Astrocyte (in vitro differentiated cells and primary cell): ENCODE data around the gene PARN.

Source experiments
- CTCF ChIP-seq: IDR thresholded peaks from 2 replicates; pipeline ENCODE4 v1.5.1; 2011; ENCODE audit warnings: low read depth, mild to moderate bottlenecking, inconsistent platforms, low read length, moderate library complexity; ENCODE audit not compliant: insufficient read depth
- EZH2 ChIP-seq: IDR thresholded peaks from 2 replicates; pipeline ENCODE4 v1.6.1; 2012; ENCODE audit warnings: mild to moderate bottlenecking, low read length, inconsistent platforms; ENCODE audit not compliant: insufficient read depth

GRCh38 chr16:14545346-14545884 is 84.6 kb downstream of the PARN start:
- TF ChIP-seq EZH2 (no peak), CTCF (no peak)
